Caco-2 (cell line): ENCODE measurements around the gene PERCC1. TPM values are rescaled to one million over a fixed set of nuclear protein-coding genes. Genes with fewer than 3 reads are reported as not detected.

ENCODE experiments used
- BruUV-seq: library from RNA; stranded (reverse); fragments of 400-500 nt; replicated peaks from 2 replicates; lab custom pipeline; 2021; lab: Mats Ljungman, UMichigan
- CTCF ChIA-PET: fragments of 300-600 bp; sonication (Branson Sonifier 250); formaldehyde crosslinking; loops from one replicate; lab custom pipeline; 2022; ENCODE audit warnings: antibody characterized with exemption; lab: Charles Lee
- POLR2A ChIA-PET: fragments of 300-600 bp; sonication (Branson Sonifier 250); formaldehyde crosslinking; loops from one replicate; lab custom pipeline; 2022; ENCODE audit warnings: antibody characterized with exemption; lab: Charles Lee
- DNase-seq, 2 experiments: peaks; one replicate each; pipeline versions ENCODE4 v3.0.0 to v3.0.0-alpha.2; 2020 to 2022
- H3K27me3 ChIP-seq: replicated peaks from 2 replicates; pipeline ENCODE4 v1.6.0; 2011; ENCODE audit warnings: low read length; ENCODE audit not compliant: control insufficient read depth, insufficient read depth
- H3K36me3 ChIP-seq: 2 replicates; pipeline ENCODE4 v1.5.1; 2011; ENCODE audit warnings: low read length; ENCODE audit not compliant: control insufficient read depth, insufficient read depth
- H3K4me1 ChIP-seq: fragments of 250-450 bp; sonication (Bioruptor Pico); 2 replicates; pipeline ENCODE4 v1.5.1; 2020; ENCODE audit warnings: mild to moderate bottlenecking
- H3K4me3 ChIP-seq: 2 replicates; pipeline ENCODE4 v1.5.1; 2011; ENCODE audit warnings: low read depth, mild to moderate bottlenecking, control low read depth, low read length
- H3K9me3 ChIP-seq: fragments of 250-450 bp; sonication (Bioruptor Pico); 2 replicates; pipeline ENCODE4 v1.5.1; 2020; ENCODE audit warnings: mild to moderate bottlenecking, moderate library complexity
- H3K27ac Mint-ChIP-seq: one replicate; pipeline ENCODE4 v1.8.0; 2022; ENCODE audit warnings: mixed read lengths; ENCODE audit not compliant: unreplicated experiment
- H3K27me3 Mint-ChIP-seq: one replicate; pipeline ENCODE4 v1.8.0; 2022; ENCODE audit warnings: mixed read lengths; ENCODE audit not compliant: insufficient read depth, unreplicated experiment
- H3K36me3 Mint-ChIP-seq: one replicate; pipeline ENCODE4 v1.8.0; 2022; ENCODE audit warnings: mild to moderate bottlenecking, mixed read lengths; ENCODE audit not compliant: insufficient read depth, unreplicated experiment
- H3K4me1 Mint-ChIP-seq: one replicate; pipeline ENCODE4 v1.8.0; 2022; ENCODE audit warnings: low read depth, mixed read lengths; ENCODE audit not compliant: unreplicated experiment
- H3K4me3 Mint-ChIP-seq: one replicate; pipeline ENCODE4 v1.8.0; 2022; ENCODE audit warnings: mild to moderate bottlenecking, moderate library complexity, mixed read lengths; ENCODE audit not compliant: unreplicated experiment
- H3K9me3 Mint-ChIP-seq: one replicate; pipeline ENCODE4 v1.8.0; 2022; ENCODE audit warnings: mixed read lengths; ENCODE audit not compliant: unreplicated experiment
- CTCF ChIP-seq, 2 experiments: fragments of 200-600 bp in 1 of 2; IDR thresholded peaks; 1 replicate in 1 of 2; 2 replicates in 1 of 2; pipeline versions ENCODE4 v1.5.1 to v1.8.0; 2011 to 2022; ENCODE audit warnings: antibody characterized with exemption in 1 of 2, control low read depth in 1 of 2, inconsistent platforms in 1 of 2, low read depth in 1 of 2, low read length in 1 of 2, mild to moderate bottlenecking in 1 of 2, moderate library complexity in 1 of 2; ENCODE audit not compliant: insufficient read depth in 1 of 2, severe bottlenecking in 1 of 2, unreplicated experiment in 1 of 2
- intact Hi-C: fragments of 100-400 bp; cut with micrococcal nuclease; formaldehyde crosslinking; loops from one replicate; pipeline ENCODE4 v1.10.0; 2022; ENCODE audit not compliant: unreplicated experiment
- total RNA-seq: library from RNA; stranded (reverse); gene quantifications from 2 replicates; pipeline ENCODE4 v1.2.3, GENCODE V29; 2022

Gene PERCC1
- total RNA-seq, 1 experiment from 2014 or later: 2.1 TPM

- H3K9me3 ChIP-seq: no peaks in the 10 kb centered on the region
- Mint-ChIP-seq H3K27me3 (no peaks in the 10 kb centered on the region), H3K27ac (peak overlapping the region; percentile 57), H3K4me1 (no peaks in the 10 kb centered on the region), H3K9me3 (no peaks in the 10 kb centered on the region), H3K36me3 (peaks cover 27% of the 10 kb centered on the region), H3K4me3 (peak overlapping the region; percentile 68)
- BruUV-seq: TSS peak; percentile 10
- peak; percentile 59 to 74 for DNase-seq
- H3K4me1 ChIP-seq: peaks cover 21% of the 10 kb centered on the region
- ChIA-PET POLR2A (no interaction called here), CTCF (no interaction called here)
- TF ChIP-seq CTCF (IDR thresholded peaks at IDR 0.05; ENCODE audit: insufficient read depth in 1 of 2, low read depth in 1 of 2, low read length in 1 of 2, severe bottlenecking in 1 of 2, unreplicated experiment in 1 of 2): peak; percentile 57 to 58
- no peaks in the 10 kb centered on the region for H3K27me3 ChIP-seq
- peak overlapping the region; percentile 75 for H3K4me3 ChIP-seq
- intact Hi-C loops: no loop called here
- H3K36me3 ChIP-seq: peaks cover 2% of the 10 kb centered on the region; the same call in 1 of the 2 replicates
These were observed 17.0 kb upstream of the PERCC1 start for GRCh38 chr16:1413684-1414531.

DNA sequence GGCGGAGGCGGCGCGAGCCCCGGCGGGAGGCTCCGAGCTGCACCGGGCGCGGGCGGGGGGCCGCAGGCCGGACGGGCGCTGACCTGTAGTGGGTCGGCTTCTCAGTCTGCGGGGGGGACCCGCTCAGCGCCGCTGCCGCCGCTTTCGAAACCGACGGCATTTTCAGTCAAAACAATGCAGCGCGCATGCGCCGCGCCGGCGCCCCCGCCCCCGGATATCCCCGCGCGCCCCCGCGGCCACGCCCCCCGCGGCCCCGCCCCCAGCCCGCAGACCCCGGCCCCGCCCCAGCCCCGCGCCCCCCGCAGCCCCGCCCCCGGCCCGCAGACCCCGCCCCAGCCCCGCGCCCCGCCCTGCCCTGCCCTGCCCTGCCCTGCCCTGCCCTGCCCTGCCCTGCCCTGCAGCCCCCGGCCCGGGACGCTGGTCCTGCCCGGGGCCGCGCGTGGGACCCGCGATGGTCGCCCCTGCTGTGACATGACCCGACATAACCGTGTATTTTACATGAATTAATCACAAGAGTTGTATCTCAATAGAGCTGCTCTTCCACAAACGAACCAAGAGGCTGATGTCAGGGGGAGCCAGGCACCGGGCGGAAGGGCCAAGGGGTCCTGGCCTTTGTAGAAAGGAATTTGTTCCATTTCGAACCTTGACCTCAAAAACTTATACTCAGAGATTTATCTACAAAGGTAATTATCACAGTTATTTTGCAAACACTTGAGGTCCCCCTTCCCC, 16.2 kb upstream of the PERCC1 start, which contains the start of gene UNKL:
Gene UNKL, minus strand, starts transcription at position 173 of the 729 bp plus-strand sequence. Its CDS starts 13 bp downstream, at position 160.
- no peaks in the 10 kb centered on the region for H3K9me3 ChIP-seq
- Mint-ChIP-seq H3K9me3 (no peaks in the 10 kb centered on the region), H3K27ac (peak within 1 kb of the TSS; percentile 98), H3K4me3 (peak within 1 kb of the TSS; percentile 84), H3K27me3 (no peaks in the 10 kb centered on the region), H3K36me3 (peaks cover 27% of the 10 kb centered on the region), H3K4me1 (no peaks in the 10 kb centered on the region)
- peaks cover 21% of the 10 kb centered on the region for H3K4me1 ChIP-seq
- CTCF ChIA-PET: no interaction called here
- TF ChIP-seq CTCF (IDR thresholded peaks at IDR 0.05; ENCODE audit: insufficient read depth in 1 of 2, low read depth in 1 of 2, low read length in 1 of 2, severe bottlenecking in 1 of 2, unreplicated experiment in 1 of 2): no peak
- intact Hi-C loops: loop anchor here (1.0 kb wide), 1 partner anchor 16 kb away; no protein-coding TSS in a partner anchor
- peaks cover 2% of the 10 kb centered on the region; the same call in 1 of the 2 replicates for H3K36me3 ChIP-seq
- POLR2A ChIA-PET: no interaction called here
- no peaks in the 10 kb centered on the region for H3K27me3 ChIP-seq
- peak; percentile 81 to 82 for DNase-seq
- peak within 1 kb of the TSS; percentile 75 for H3K4me3 ChIP-seq
- no TSS peak for BruUV-seq

DNA sequence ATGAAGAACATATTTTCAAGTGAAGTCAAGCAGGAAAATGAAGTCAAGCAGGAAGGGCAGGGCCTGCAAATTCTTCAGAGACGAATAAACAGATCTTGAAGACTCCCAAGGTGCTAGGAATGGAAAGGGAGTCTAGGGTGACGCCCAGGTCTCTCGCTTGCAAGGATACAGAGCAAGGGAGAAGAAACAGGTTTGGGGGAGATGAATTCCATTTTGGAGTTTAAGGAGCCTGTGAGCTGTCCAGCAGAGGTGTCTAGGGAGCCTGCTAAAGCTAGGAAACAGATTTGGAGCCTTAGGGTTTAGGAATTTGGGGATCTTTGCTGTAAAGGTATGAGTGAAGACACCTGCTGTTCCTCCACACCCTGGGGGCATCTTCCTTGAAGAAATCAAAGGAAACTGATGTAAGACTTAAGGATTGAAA, 14.3 kb upstream of the PERCC1 start:
- POLR2A ChIA-PET: interaction anchor here (0.7 kb wide), 1 partner anchor 15 kb away, joined by 16 read pairs; the partner anchor contains the start of gene PERCC1
- Histone ChIP-seq H3K4me1 (peaks cover 21% of the 10 kb centered on the region), H3K27me3 (no peaks in the 10 kb centered on the region), H3K4me3 (no peak overlapping the region), H3K36me3 (peaks cover 2% of the 10 kb centered on the region; the same call in 1 of the 2 replicates), H3K9me3 (no peaks in the 10 kb centered on the region)
- peak overlapping the region; percentile 98 for H3K27ac Mint-ChIP-seq
- no peaks in the 10 kb centered on the region for H3K4me1 Mint-ChIP-seq
- CTCF ChIA-PET: no interaction called here
- TF ChIP-seq CTCF (IDR thresholded peaks at IDR 0.05; ENCODE audit: insufficient read depth in 1 of 2, low read depth in 1 of 2, low read length in 1 of 2, severe bottlenecking in 1 of 2, unreplicated experiment in 1 of 2): no peak
- peaks cover 43% of the 10 kb centered on the region for H3K36me3 Mint-ChIP-seq
- no peaks in the 10 kb centered on the region for H3K27me3 Mint-ChIP-seq
- DNase-seq: no peak
- H3K9me3 Mint-ChIP-seq: no peaks in the 10 kb centered on the region
- H3K4me3 Mint-ChIP-seq: peak overlapping the region; percentile 84
- intact Hi-C loops: no loop called here
- BruUV-seq: no TSS peak
